Renal cortical epithelial cell (primary cell): ENCODE results near the gene NMNAT1. TPM values are rescaled to one million over a fixed set of nuclear protein-coding genes. Genes with fewer than 3 reads are reported as not detected.
A peak's percentile ranks its signal among the peaks of the same experiment; 100 is the strongest.
"Not testable (repeated sequence)": the region's sequence is repeated elsewhere in the genome, so short reads cannot be mapped to it uniquely, and the experiment has no call there.

ENCODE experiments used
- DNase-seq: peaks from one replicate; pipeline ENCODE4 v3.0.0-alpha.2; 2011; ENCODE audit warnings: low read depth
- total RNA-seq: library from RNA; depleted of rRNA; stranded (reverse); fragments of >200 nt; gene quantifications from 2 replicates; pipeline ENCODE4 v1.2.3, GENCODE V29; 2014

NMNAT1 gene
- total RNA-seq, 1 donor from 2014 or later = 31.7 TPM

DNA sequence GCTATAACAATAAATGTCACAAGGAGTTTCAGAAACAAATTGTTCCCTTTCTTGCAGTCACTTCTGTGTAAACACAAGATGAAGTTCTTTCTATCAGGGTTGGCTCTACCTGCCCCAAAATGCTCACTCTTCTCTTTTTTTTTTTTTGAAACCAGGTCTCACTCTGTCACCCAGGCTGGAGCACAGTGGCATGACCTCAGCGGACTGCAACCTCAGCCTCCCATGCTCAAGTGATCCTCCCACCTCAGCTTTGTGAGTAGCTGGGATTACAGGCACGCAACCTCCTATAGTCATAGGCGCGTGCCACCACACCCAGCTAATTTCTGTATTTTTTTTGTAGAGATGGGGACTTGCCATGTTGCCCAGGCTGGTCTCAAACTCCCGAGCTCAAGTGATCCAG, 22.7 kb upstream of the NMNAT1 start:
- no peak for DNase-seq

- DNase-seq = no peak
Measured at GRCh38 chr1:9922342-9922741, 20.9 kb upstream of the NMNAT1 start.

DNA sequence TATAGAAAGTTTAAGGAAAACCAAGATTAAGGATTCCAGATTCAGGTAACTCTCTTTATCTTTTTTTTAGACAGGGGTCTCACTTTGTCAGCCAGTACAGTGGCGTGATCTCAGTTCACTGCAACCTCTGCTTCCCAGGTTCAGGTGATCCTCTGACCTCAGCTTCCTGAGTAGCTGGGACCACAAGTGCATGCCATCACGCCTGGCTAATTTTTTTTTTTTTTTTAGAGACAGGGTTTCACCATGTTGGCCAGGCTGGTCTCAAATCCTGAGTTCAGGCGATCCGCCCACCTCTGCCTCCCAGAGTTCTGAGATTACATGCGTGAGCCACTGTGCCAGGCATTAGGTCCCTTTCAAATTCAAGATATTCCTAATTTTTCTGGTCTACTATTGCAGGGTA, 16.0 kb upstream of the NMNAT1 start:
- DNase-seq = peak; percentile 26

DNA sequence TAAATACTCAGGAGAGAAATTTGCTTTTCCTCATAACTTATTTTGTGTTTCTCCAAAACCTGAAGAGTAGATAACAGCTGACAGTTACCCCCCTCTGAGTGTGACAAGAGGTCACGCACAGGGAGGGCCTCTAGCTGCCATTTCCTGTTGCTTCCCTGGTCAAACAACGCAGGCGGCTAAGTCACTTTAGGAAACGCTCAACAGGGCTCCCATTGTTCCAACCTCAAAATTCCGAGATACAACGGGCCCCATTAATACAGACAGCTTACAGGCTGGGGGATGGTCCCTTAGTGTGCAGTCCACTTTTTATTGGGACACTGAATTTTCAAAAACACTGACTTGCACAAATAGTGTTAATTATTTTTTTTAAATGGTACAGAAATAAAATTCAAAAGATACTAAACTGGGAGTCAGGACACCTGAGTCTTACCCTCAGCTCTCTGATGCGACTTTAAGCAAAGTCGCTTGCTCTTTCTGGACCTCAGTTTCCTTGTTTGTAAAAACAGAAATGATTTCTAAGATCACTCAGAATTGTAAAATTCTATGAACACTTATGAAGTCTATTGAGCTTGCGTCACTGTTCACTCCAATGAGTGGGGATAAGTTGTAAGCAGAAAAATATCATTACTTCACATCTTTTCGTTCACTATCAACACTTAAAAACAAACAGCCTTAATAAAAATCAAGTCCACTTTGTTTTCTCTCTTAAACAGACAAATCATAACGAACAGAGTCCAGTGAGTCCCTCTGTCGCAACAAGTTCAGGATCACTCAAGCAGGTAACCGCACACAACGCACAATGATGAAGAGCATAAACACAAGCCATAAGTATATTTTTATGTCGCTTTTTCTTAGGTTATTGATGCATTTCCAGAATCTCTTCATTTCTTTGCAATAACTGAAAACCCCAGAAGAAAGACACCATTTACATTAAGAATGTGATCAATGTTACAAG, 13.6 kb upstream of the NMNAT1 start:
- no peak for DNase-seq

DNA sequence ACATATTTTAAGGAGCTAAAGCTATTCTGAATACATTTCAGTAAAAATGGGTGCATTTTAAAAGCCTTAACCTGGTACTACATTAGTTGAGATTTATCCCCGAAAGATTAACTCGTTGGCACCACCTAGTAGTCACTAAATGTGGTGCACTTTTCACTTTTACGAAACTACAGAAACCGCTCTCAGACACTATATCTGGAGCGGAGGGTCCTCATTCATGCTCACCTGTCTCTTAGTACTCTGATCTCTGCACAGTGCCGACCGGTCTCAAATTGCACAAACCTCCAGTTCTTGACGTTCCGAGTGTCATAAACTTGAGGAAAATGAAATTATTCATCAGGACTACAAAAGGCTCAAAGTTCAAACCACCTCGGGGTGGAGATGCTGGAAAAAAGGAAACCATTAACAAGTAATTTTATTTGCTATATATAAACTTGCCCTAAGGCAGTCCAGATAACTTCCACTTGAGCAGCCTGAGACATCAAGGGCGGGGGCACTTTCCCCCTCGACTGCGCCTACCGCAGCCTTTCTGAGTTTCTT, 806 bp upstream of the NMNAT1 start:
- DNase-seq = peak; percentile 69

DNA sequence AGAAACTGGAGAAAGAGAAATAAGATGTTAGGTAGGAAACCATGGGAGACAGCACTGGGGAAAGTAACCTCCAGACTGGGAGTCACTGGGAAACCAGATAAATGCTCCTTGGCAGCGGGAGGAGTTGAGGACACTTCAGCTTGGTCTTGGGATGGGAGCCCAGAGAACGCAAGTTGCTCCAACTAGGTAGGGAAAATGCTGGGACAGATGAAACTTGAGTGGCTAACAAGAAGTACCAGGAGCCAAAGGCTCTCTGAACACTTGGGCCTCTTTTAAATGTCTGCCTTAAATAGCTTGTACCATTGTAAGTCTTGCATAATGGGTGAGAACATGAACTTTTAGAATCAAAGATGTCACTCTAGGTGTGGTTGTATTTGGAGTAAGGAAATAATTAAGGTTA, 3.0 kb downstream of the NMNAT1 start:
- DNase-seq = no peak

DNA sequence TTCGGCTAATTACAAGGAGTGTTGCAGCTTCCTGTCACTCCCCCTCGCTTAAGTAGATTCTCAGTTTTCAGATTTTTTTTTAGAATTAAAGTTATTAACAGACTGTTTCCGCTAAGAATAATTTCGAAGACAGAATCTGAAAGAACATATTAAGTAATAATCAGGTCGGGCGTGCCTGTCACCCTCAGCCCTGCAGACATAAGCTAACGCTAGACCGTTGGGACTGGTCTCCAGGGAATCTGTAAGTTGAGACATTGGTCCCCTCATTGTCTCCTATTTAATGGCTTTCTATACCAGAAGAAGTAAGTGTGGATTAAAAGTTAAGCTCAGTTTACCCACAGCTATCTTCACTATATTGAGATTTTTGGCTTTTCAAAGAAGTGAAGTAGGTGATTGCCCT, 14.5 kb downstream of the NMNAT1 start:
- DNase-seq = no peak

DNA sequence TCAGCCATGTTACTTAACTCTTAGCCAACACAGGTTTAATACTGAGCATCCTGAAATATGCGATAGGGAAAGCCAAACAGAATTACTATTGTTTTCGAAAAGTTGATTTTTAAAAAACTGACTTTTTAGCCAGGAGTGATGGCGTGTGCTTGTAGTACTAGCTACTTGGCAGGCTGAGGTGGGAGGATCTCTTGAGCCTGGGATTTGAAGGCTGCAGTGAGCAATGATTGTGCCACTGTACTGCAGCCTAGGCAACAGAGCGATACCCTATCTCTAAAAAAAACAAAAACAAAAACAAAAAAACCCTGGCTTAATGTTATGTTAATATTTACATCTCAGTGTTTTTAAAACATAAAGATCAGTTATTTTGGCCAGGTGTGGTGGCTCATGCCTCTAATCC, 16.7 kb downstream of the NMNAT1 start:
- no peak for DNase-seq

- no peak for DNase-seq
Measured at GRCh38 chr1:9960706-9961562, 17.7 kb downstream of the NMNAT1 start.

GRCh38 chr1:9984253-9984652, 41.0 kb downstream of the NMNAT1 start:
- DNase-seq = no peak

- DNase-seq = no peak
Measured at GRCh38 chr1:9985001-9985400, 41.7 kb downstream of the NMNAT1 start.

DNA sequence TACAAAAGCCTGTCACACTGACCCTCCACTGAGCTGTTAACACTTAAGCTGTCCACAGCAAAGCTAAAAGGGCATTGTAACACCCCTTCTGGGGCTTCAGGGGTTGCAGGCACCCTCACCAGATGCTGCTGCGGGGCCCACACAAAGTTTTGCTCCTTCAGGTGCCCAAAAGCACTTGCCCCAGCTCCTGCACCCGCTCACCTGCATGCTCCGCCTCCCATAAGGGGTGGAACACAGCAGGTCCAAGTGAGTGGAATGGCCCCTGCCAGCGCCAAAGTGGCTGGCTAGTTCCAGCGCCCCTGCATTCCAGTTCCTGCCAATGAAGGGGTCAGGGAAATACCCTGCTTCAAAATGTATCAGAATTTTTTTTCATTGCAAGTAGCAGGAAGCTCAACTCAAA, 46.5 kb downstream of the NMNAT1 start:
- no peak for DNase-seq

DNA sequence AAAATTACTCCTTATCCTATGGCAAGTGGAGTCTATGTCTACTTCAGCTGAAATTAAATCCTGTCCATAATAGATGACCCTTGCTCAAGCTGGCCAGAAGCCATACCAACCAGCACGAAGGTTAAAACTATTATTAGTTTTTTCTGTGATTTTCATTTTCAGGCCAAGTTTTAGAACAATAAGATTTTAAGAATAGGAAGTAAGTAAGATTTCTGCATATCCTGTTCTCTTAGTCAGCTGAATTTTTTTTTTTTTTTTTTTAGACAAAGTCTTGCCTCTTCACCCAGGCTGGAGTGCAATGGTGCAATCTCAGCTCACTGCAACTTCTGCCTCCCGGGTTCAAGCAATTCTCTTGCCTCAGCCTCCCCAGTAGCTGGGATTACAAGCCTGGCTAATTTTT, 47.7 kb downstream of the NMNAT1 start:
- no peak for DNase-seq

DNA sequence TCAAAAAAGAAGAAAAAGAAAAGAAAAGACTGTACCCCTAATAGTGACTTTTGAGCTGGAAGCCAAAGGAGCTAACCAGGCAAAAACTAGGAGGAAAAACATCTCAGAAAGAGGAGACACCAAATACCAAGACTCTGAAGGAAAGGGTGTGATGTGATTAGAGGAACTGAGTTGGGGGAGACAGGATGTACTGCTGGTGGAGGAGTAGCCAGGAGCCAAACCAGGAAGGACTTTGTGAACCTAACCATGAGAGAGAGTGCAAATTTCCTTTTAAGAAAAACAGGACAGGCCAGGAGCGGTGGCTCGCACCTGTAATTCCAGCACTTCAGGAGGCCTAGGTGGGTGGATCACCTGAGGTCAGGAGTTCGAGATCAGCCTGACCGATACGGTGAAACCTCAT, 49.6 kb downstream of the NMNAT1 start:
- DNase-seq = no peak

- no peak for DNase-seq
Measured at GRCh38 chr1:9993561-9994075, 50.3 kb downstream of the NMNAT1 start.

DNA sequence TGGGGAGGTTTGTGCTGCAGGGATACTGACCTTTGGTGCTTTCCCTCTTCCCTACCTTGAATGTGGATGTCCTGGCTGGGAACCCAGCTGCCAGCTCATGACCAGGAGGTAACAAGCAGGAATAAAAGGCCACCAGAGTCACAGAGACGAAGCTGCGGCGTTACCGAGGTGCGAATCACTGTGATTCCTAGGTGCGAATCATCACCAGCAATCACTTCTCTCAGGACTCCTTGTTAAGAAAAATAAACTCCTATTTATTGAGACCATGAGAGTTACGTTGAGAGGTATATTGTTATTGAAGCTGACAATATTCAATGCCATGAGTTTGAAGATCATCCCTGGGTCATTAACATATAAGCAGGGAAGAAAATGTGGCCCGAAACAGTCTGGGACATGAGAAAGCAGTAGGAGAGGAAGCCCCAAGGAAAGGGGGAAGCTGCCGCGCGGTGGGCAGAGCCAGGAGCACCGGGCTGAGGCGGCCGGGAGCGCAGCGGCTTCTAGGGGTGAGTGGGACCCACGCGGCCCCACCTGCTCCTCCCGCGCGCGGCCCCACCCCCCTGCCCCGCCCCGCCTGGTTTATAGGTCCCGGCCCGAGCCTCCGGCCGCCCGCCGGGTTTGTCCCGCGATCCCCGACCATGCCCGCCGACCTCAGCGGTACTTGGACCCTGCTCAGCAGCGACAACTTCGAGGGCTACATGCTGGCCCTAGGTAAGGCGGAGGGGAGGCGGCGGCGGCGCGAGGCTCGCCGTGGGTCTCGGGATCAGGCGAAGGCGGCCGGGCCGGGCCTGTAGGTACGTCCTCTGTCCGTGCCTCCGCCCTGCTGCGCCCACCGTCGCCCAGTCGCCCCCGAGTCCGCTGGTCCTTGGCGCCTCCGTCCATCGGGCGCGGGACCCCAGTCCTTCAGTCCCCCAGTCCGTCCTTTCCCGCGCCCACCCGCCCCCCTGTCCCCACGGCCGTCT, 53.6 kb downstream of the NMNAT1 start, which contains the start of gene RBP7:
Gene RBP7 (plus strand): TSS at position 605 of the 959 bp plus-strand sequence. CDS start 31 bp downstream, at position 636.
- no peak for DNase-seq

DNA sequence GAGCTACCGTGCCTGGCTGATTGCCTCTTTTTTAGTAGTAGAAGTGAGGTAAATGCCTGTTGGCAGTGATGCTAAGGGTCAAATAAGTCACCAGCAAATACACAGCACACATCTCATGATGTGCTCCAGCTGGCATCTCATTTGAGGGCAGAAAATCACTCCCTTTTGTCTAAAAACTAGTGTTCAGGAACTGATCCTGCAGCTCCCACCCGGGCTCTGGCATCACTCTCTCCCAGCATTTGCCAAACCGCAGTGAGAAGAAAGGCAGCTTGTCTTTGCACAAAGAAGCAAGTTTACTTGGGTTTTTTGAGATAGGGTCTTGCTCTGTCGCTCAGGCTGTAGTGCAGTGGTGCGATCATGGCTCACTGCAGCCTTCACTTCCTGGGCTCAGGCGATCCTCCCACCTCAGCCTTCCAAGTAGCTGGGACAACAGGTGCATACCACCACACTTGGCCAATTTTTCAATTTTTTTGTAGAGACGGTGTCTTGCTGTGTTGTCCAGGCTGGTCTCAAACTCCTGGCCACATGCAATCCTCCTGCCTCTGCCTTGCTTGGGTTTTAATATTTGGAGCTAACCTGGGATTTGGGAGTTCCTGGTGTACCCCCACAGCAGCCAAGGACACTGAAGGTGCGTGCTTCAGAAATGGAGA, 57.9 kb downstream of the NMNAT1 start:
- no peak for DNase-seq

- DNase-seq = not testable (repeated sequence)
Measured at GRCh38 chr1:10005248-10005647, 62.0 kb downstream of the NMNAT1 start.

GRCh38 chr1:10007169-10007568, 63.9 kb downstream of the NMNAT1 start:
- DNase-seq = no peak

DNA sequence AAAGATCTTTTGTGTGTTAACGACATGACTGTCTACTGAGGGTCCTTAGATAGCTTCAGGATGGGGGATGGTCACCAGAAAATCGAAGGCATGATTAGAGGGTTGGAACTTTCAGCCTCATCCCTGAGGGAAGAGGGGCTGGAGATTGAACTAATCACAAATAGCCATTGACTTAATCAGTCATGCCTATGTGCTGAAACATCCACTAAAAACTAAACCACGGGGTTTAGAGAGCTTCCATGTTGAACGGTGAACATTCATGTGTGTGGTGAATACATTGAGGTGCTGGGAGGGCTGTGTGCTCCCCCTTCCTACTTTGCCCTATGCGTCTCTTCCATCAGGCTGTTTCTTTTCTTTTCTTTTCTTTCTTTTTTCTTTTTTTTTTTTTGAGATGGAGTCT, 70.7 kb downstream of the NMNAT1 start:
- no peak for DNase-seq
